H9 (cell line): Measurements from ENCODE around the gene KIF21A. TPM values are rescaled to one million over a fixed set of nuclear protein-coding genes. Genes with fewer than 3 reads are reported as not detected.

Experiments
- DNase-seq: peaks from one replicate; pipeline ENCODE4 v3.0.0-alpha.2; 2017
- H2AFZ ChIP-seq: one replicate; pipeline ENCODE4 v1.6.1; 2013; ENCODE audit warnings: mild to moderate bottlenecking, low read length, control low read depth, moderate library complexity
- H2AK5ac ChIP-seq: 2 replicates; pipeline ENCODE4 v1.6.1; 2013; ENCODE audit warnings: low read length, control low read depth, mixed read lengths; ENCODE audit not compliant: insufficient read length
- H2BK120ac ChIP-seq: one replicate; pipeline ENCODE4 v1.6.1; 2013; ENCODE audit warnings: low read depth, mild to moderate bottlenecking, low read length, control low read depth, inconsistent platforms; ENCODE audit not compliant: poor library complexity, severe bottlenecking
- H2BK12ac ChIP-seq: 2 replicates; pipeline ENCODE4 v1.6.1; 2013; ENCODE audit warnings: low read length, control low read depth, mixed read lengths, low read depth; ENCODE audit not compliant: insufficient read length
- H2BK15ac ChIP-seq: 2 replicates; pipeline ENCODE4 v1.6.1; 2013; ENCODE audit warnings: low read depth, low read length, control low read depth
- H2BK20ac ChIP-seq: one replicate; pipeline ENCODE4 v1.6.1; 2013; ENCODE audit warnings: low read depth, mild to moderate bottlenecking, low read length, control low read depth, inconsistent platforms; ENCODE audit not compliant: poor library complexity, severe bottlenecking
- H2BK5ac ChIP-seq: 2 replicates; pipeline ENCODE4 v1.6.1; 2013; ENCODE audit warnings: low read length, control low read depth, mixed read lengths; ENCODE audit not compliant: insufficient read length
- H3K14ac ChIP-seq: 2 replicates; pipeline ENCODE4 v1.6.1; 2013; ENCODE audit warnings: low read length, control low read depth; ENCODE audit not compliant: insufficient read depth
- H3K18ac ChIP-seq: 2 replicates; pipeline ENCODE4 v1.6.1; 2013; ENCODE audit warnings: low read depth, mild to moderate bottlenecking, mixed read lengths, low read length, control low read depth; ENCODE audit not compliant: insufficient read length
- H3K23ac ChIP-seq: 2 replicates; pipeline ENCODE4 v1.6.1; 2013; ENCODE audit warnings: low read length, control low read depth, mixed read lengths, low read depth; ENCODE audit not compliant: insufficient read length
- H3K23me2 ChIP-seq: 2 replicates; pipeline ENCODE4 v1.6.1; 2013; ENCODE audit warnings: low read depth, mild to moderate bottlenecking, mixed read lengths, low read length, control low read depth; ENCODE audit not compliant: insufficient read length, poor library complexity, severe bottlenecking
- H3K27ac ChIP-seq: 2 replicates; pipeline ENCODE4 v1.5.1; 2013; ENCODE audit warnings: low read length, control low read depth, mixed read lengths, low read depth; ENCODE audit not compliant: insufficient read length
- H3K27me3 ChIP-seq: 2 replicates; pipeline ENCODE4 v1.6.1; 2013; ENCODE audit warnings: low read length, control low read depth, inconsistent platforms; ENCODE audit not compliant: insufficient read depth
- H3K4ac ChIP-seq: 2 replicates; pipeline ENCODE4 v1.6.1; 2013; ENCODE audit warnings: low read depth, mild to moderate bottlenecking, control low read depth, inconsistent platforms, low read length, moderate library complexity
- H3K4me1 ChIP-seq: 2 replicates; pipeline ENCODE4 v1.6.1; 2013; ENCODE audit warnings: low read length, control low read depth, inconsistent platforms; ENCODE audit not compliant: insufficient read depth
- H3K4me2 ChIP-seq: 2 replicates; pipeline ENCODE4 v1.6.1; 2013; ENCODE audit warnings: low read length, control low read depth, mixed read lengths; ENCODE audit not compliant: insufficient read length, insufficient read depth
- H3K56ac ChIP-seq: 2 replicates; pipeline ENCODE4 v1.6.1; 2013; ENCODE audit warnings: low read depth, mild to moderate bottlenecking, mixed read lengths, low read length, control low read depth; ENCODE audit not compliant: insufficient read length
- H3K79me1 ChIP-seq: 2 replicates; pipeline ENCODE4 v1.6.1; 2013; ENCODE audit warnings: low read depth, mild to moderate bottlenecking, moderate library complexity, low read length, control low read depth, inconsistent platforms; ENCODE audit not compliant: insufficient read depth, poor library complexity, severe bottlenecking
- H3K79me2 ChIP-seq: 2 replicates; pipeline ENCODE4 v1.6.1; 2013; ENCODE audit warnings: low read length, control low read depth, inconsistent platforms; ENCODE audit not compliant: insufficient read depth
- H3K9ac ChIP-seq: 2 replicates; pipeline ENCODE4 v1.6.1; 2013; ENCODE audit warnings: low read length, control low read depth, mixed read lengths; ENCODE audit not compliant: insufficient read length; ENCODE audit errors: extremely low read depth
- H3K9me3 ChIP-seq: one replicate; pipeline ENCODE4 v1.6.1; 2013; ENCODE audit warnings: low read depth, low read length, inconsistent platforms; ENCODE audit not compliant: control insufficient read depth
- H3T11ph ChIP-seq: one replicate; pipeline ENCODE4 v1.6.1; 2013; ENCODE audit warnings: mild to moderate bottlenecking, low read length, control low read depth, inconsistent platforms
- H4K20me1 ChIP-seq: one replicate; pipeline ENCODE4 v1.6.1; 2013; ENCODE audit not compliant: control insufficient read depth, insufficient read length, insufficient read depth
- H4K5ac ChIP-seq: 2 replicates; pipeline ENCODE4 v1.6.1; 2013; ENCODE audit warnings: low read depth, mild to moderate bottlenecking, mixed read lengths, low read length, control low read depth; ENCODE audit not compliant: insufficient read length
- H4K8ac ChIP-seq: replicated peaks from 2 replicates; pipeline ENCODE4 v1.6.1; 2013; ENCODE audit warnings: low read length, control low read depth, mixed read lengths, low read depth; ENCODE audit not compliant: insufficient read length
- H4K91ac ChIP-seq: 2 replicates; pipeline ENCODE4 v1.6.1; 2013; ENCODE audit warnings: low read depth, mild to moderate bottlenecking, moderate library complexity, mixed read lengths, low read length, control low read depth; ENCODE audit not compliant: insufficient read length
- H3K27ac Mint-ChIP-seq, 3 experiments: 2 replicates in 2 of 3; 3 replicates in 1 of 3; pipeline ENCODE4 v1.8.0; 2020 to 2021; ENCODE audit warnings: mixed read lengths in 3 of 3, mild to moderate bottlenecking in 1 of 3, moderate library complexity in 1 of 3
- H3K27me3 Mint-ChIP-seq: 2 replicates; pipeline ENCODE4 v1.8.0; 2021; ENCODE audit warnings: low read depth, mild to moderate bottlenecking, moderate library complexity, mixed read lengths
- H3K36me3 Mint-ChIP-seq, 3 experiments: 2 replicates in 2 of 3; 3 replicates in 1 of 3; pipeline ENCODE4 v1.8.0; 2020 to 2021; ENCODE audit warnings: low read depth in 3 of 3, mixed read lengths in 3 of 3; ENCODE audit not compliant: insufficient read depth in 1 of 3
- H3K4me1 Mint-ChIP-seq, 2 experiments: 2 replicates each; pipeline ENCODE4 v1.8.0; 2020; ENCODE audit warnings: mixed read lengths in 2 of 2
- H3K4me3 Mint-ChIP-seq, 2 experiments: 2 replicates in 1 of 2; 3 replicates in 1 of 2; pipeline ENCODE4 v1.8.0; 2020 to 2021; ENCODE audit warnings: mild to moderate bottlenecking in 2 of 2, mixed read lengths in 2 of 2, moderate library complexity in 1 of 2
- H3K9me3 Mint-ChIP-seq, 2 experiments: 2 replicates in 1 of 2; 3 replicates in 1 of 2; pipeline ENCODE4 v1.8.0; 2020; ENCODE audit warnings: mild to moderate bottlenecking in 2 of 2, mixed read lengths in 2 of 2, moderate library complexity in 1 of 2
- WGBS: extraction: QIAGEN DNeasy Blood & Tissue Kit; methylation state at CpG from one replicate; pipeline ENCODE4 v1.1.7; 2013; ENCODE audit warnings: missing lambda C conversion rate, low lambda C conversion rate, mixed read lengths; ENCODE audit not compliant: insufficient read length; ENCODE audit errors: extremely low coverage; 5-methylcytosine and 5-hydroxymethylcytosine counted together
- total RNA-seq: library from RNA; stranded (reverse); gene quantifications from 2 replicates; pipeline ENCODE4 v1.2.1, GENCODE V29; 2021
- TF ChIP-seq, protein P1 (sequence below): fragments of 200-600 bp; sonication (generic); conservative IDR thresholded peaks from 3 replicates; pipeline ENCODE4 v1.8.0; 2021; ENCODE audit warnings: antibody characterized with exemption, mild to moderate bottlenecking

The KIF21A gene
- total RNA-seq, 1 experiment from 2014 or later: 17.2 TPM

DNA sequence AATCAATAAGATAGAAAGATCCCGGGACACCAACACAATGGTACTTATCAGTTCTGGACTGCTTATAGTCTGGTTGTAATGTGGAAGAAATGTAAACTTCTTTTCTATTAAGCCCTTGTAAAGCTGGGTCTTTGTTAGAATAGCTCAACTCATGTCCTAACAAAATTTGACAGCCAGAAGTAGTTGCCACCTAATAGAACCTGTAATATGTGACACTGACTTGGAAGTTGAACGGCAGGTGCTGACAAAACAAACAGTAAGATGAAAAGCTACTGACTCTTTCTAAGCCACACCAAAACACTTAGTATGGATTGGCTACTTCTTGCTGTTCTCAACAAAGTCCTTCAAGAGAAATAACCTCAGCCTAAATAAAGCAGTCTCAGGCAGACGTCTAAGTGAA is 56.6 kb downstream of the KIF21A start:
- peaks cover 2% of the 10 kb centered on the region; the same call in 1 of the 2 replicates for H3K79me2 ChIP-seq
- H3K18ac ChIP-seq: no peak overlapping the region
- H3K4ac ChIP-seq: no peak overlapping the region
- no peak overlapping the region for H3K9ac ChIP-seq
- H2BK20ac ChIP-seq: no peak overlapping the region
- no peak overlapping the region for H4K8ac ChIP-seq
- no peak overlapping the region for H2AK5ac ChIP-seq
- no peak overlapping the region for H3K27ac Mint-ChIP-seq
- H3K79me1 ChIP-seq: no peaks in the 10 kb centered on the region
- no peak overlapping the region for H2BK120ac ChIP-seq
- no peak overlapping the region for H3K4me2 ChIP-seq
- H3T11ph ChIP-seq: no peak overlapping the region
- no CpG with 5 or more reads among the region's 3 CpGs for WGBS
- DNase-seq: no peak
- no peaks in the 10 kb centered on the region for H3K27me3 ChIP-seq
- TF ChIP-seq, protein P1, sequence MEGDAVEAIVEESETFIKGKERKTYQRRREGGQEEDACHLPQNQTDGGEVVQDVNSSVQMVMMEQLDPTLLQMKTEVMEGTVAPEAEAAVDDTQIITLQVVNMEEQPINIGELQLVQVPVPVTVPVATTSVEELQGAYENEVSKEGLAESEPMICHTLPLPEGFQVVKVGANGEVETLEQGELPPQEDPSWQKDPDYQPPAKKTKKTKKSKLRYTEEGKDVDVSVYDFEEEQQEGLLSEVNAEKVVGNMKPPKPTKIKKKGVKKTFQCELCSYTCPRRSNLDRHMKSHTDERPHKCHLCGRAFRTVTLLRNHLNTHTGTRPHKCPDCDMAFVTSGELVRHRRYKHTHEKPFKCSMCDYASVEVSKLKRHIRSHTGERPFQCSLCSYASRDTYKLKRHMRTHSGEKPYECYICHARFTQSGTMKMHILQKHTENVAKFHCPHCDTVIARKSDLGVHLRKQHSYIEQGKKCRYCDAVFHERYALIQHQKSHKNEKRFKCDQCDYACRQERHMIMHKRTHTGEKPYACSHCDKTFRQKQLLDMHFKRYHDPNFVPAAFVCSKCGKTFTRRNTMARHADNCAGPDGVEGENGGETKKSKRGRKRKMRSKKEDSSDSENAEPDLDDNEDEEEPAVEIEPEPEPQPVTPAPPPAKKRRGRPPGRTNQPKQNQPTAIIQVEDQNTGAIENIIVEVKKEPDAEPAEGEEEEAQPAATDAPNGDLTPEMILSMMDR: no peak
- H3K9me3 Mint-ChIP-seq: no peaks in the 10 kb centered on the region
- no peak overlapping the region for H3K56ac ChIP-seq
- H2AFZ ChIP-seq: no peak overlapping the region
- H3K27ac ChIP-seq: no peak overlapping the region
- no peak overlapping the region for H4K5ac ChIP-seq
- no peak overlapping the region for H3K23ac ChIP-seq
- no peaks in the 10 kb centered on the region for H3K27me3 Mint-ChIP-seq
- peaks cover 0 to 5% (median 0%) of the 10 kb centered on the region in 3 experiments; a peak in 3 of 7 replicates for H3K36me3 Mint-ChIP-seq
- H3K4me1 Mint-ChIP-seq: peaks cover 11 to 12% of the 10 kb centered on the region in 2 experiments
- no peaks in the 10 kb centered on the region for H3K9me3 ChIP-seq
- H2BK12ac ChIP-seq: no peak overlapping the region
- H4K91ac ChIP-seq: no peak overlapping the region
- H3K4me3 Mint-ChIP-seq: no peak overlapping the region
- peaks cover 3% of the 10 kb centered on the region; the same call in 1 of the 2 replicates for H3K4me1 ChIP-seq
- H2BK15ac ChIP-seq: no peak overlapping the region
- H2BK5ac ChIP-seq: no peak overlapping the region
- no peaks in the 10 kb centered on the region for H4K20me1 ChIP-seq
- H3K23me2 ChIP-seq: no peaks in the 10 kb centered on the region
- no peak overlapping the region for H3K14ac ChIP-seq
